ENCODE measurements around the gene TM6SF1. TPM values are rescaled to one million over a fixed set of nuclear protein-coding genes. Genes with fewer than 3 reads are reported as not detected.

TM6SF1 gene
- total and polyA plus RNA-seq, 9 of the 15 experiments (the other 6 are each of a cell fraction or from before 2014, with no cell fraction given), result 1.0 to 5.6 (median 3.5) TPM

DNA sequence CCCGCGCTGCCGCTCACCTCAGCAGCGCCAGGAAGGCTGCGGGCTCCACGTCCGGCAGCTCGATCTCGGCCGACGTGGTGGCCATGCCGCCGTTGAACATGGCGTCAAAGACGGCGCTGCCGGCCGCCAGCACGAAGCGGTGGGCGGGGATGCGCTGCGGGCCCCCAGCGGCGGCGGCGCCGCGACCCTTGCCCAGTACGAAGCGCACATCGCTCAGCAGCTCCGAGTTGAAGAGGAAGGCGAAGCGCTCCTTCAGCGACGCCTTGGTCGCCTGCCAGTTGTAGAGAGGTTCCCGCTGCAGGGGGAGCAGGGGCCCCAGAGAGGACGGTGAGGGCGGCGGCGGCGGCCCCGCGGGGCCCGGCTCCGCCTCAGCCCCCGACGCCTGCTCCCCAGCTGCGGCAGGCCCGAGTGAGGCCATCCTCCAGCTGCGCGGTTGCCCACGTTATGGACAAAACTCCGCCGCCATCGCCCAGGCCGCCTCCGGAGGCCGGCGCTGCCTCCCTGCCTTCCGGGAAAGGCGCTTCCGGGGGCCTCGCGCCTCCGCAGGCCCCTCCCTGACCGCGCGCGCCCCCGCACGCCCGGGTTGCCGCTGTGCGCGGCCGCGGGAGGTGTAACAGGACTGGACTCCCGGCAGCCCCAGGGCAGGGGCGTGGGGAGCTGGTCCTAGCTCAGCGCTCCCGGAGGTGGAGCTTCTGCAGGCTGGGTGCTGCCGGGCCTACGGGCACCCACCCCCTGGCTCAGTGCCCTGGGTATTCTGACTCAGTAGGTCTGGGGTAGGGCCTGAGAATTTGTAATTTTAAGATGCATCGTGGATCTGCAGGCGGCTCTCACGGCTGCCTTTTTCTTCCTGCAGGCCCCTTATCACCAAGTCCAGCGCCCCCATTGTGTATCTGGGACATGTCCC, 40.5 kb upstream of the TM6SF1 start, which contains the start of gene BTBD1 (continued):
- TF ChIP-seq NR4A1 (CRISPR knock-in tag; IDR thresholded peaks at IDR 0.05) (no peak), NR4A1 (tag; IDR thresholded peaks at IDR 0.05) (peak; percentile 46; the same call in 1 of the 2 replicates), GTF2E2 (tag; IDR thresholded peaks at IDR 0.05) (peak; percentile 90), MTA3 (IDR thresholded peaks at IDR 0.05; ENCODE audit: borderline replicate concordance) (0 out of 2 replicates have a peak, but pooled peaks have one; percentile 90), ZC3H4 (CRISPR knock-in tag; IDR thresholded peaks at IDR 0.05; ENCODE audit: borderline replicate concordance) (no peak), HCFC1 (IDR thresholded peaks at IDR 0.05; ENCODE audit: low read depth, low read length) (peak; percentile 44; the same call in 1 of the 2 replicates), MYNN (IDR thresholded peaks at IDR 0.05) (0 out of 2 replicates have a peak, but pooled peaks have one; percentile 11), MYNN (CRISPR knock-in tag; IDR thresholded peaks at IDR 0.05) (no peak), SIX5 (IDR thresholded peaks at IDR 0.05; ENCODE audit: borderline replicate concordance in 1 of 2, insufficient read depth in 1 of 2, low read depth in 1 of 2, low read length in 2 of 2) (no peak), STAT5B (CRISPR knock-in tag; IDR thresholded peaks at IDR 0.05) (no peak), CSDE1 (IDR thresholded peaks at IDR 0.05) (peak in 1 of 2 experiments; percentile 80; a peak in 1 of 4 replicates), ATF7 (IDR thresholded peaks at IDR 0.05) (peak; percentile 77), ZNF583 (CRISPR knock-in tag; IDR thresholded peaks at IDR 0.05) (peak; percentile 20; the same call in 1 of the 2 replicates), ATF3 (IDR thresholded peaks at IDR 0.05) (no peak), ATF3 (CRISPR knock-in tag; conservative IDR thresholded peaks at IDR 0.05) (no peak), MYBL2 (IDR thresholded peaks at IDR 0.05; ENCODE audit: low read depth) (no peak), MYBL2 (CRISPR knock-in tag; IDR thresholded peaks at IDR 0.05; ENCODE audit: borderline replicate concordance) (no peak), ZNF436 (CRISPR knock-in tag; IDR thresholded peaks at IDR 0.05) (no peak), KDM1A (IDR thresholded peaks at IDR 0.05) (no peak)
- TF ChIP-seq, protein P1, sequence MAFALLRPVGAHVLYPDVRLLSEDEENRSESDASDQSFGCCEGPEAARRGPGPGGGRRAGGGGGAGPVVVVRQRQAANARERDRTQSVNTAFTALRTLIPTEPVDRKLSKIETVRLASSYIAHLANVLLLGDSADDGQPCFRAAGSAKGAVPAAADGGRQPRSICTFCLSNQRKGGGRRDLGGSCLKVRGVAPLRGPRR (CRISPR knock-in tag; IDR thresholded peaks at IDR 0.05), result 0 out of 2 replicates have a peak, but pooled peaks have one; percentile 21
- TF ChIP-seq, protein P2, sequence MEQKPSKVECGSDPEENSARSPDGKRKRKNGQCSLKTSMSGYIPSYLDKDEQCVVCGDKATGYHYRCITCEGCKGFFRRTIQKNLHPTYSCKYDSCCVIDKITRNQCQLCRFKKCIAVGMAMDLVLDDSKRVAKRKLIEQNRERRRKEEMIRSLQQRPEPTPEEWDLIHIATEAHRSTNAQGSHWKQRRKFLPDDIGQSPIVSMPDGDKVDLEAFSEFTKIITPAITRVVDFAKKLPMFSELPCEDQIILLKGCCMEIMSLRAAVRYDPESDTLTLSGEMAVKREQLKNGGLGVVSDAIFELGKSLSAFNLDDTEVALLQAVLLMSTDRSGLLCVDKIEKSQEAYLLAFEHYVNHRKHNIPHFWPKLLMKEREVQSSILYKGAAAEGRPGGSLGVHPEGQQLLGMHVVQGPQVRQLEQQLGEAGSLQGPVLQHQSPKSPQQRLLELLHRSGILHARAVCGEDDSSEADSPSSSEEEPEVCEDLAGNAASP (IDR thresholded peaks at IDR 0.05), result no peak

All from K562 (cell line).